Ovary (tissue), 3 donors: ENCODE results near the gene APBA2.

ENCODE experiments used
- EP300 ChIP-seq: sonication (generic); formaldehyde crosslinking; IDR thresholded peaks from one replicate; pipeline ENCODE4 v1.6.1; 2017; ENCODE audit warnings: antibody characterized with exemption
- POLR2A ChIP-seq: fragments of 450-650 bp; IDR thresholded peaks from one replicate; pipeline ENCODE4 v1.6.1; 2017; ENCODE audit warnings: antibody characterized with exemption, mild to moderate bottlenecking, moderate library complexity
- TF ChIP-seq, protein P1 (sequence below), 3 donors: fragments of 450-650 bp in 2 of 3; fragments of 200-600 bp in 1 of 3; IDR thresholded peaks; one replicate each; pipeline versions ENCODE4 v1.5.1 to v1.8.0; 2016 to 2022; ENCODE audit warnings: antibody characterized with exemption in 3 of 3, mild to moderate bottlenecking in 1 of 3
- donor health status: DM: no; HTN: no; CAD: no.

DNA sequence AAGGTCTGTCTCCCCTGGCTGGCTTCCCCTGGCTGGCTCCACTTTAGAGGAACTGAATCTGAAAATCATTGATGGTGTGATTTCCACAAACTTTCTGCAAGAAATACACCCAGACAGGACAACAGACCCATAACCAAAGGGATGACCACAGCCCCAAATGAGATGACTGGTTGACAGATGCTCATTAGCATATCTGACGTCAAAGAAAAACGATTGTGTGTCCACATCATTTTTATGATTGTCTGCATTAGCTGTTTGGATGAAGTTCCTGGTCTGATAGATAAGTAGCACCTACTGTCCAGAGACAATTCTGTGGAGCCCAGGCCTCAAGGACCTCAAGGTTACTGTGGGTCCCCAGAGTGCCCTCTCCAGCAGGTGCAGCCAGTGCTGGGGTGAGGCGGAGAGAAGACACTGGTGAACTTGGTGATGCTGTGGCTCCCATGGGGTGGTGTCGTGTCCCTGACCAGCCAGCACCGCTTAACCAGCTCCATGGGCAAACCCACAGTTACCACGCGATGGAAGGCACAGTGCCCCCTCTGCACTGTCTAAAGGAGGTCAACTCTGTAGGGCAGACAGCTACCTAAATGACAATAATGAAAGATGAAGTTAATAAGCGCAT lies 256.5 kb downstream of the APBA2 start:
- TF ChIP-seq, protein P1, sequence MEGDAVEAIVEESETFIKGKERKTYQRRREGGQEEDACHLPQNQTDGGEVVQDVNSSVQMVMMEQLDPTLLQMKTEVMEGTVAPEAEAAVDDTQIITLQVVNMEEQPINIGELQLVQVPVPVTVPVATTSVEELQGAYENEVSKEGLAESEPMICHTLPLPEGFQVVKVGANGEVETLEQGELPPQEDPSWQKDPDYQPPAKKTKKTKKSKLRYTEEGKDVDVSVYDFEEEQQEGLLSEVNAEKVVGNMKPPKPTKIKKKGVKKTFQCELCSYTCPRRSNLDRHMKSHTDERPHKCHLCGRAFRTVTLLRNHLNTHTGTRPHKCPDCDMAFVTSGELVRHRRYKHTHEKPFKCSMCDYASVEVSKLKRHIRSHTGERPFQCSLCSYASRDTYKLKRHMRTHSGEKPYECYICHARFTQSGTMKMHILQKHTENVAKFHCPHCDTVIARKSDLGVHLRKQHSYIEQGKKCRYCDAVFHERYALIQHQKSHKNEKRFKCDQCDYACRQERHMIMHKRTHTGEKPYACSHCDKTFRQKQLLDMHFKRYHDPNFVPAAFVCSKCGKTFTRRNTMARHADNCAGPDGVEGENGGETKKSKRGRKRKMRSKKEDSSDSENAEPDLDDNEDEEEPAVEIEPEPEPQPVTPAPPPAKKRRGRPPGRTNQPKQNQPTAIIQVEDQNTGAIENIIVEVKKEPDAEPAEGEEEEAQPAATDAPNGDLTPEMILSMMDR (IDR thresholded peaks at IDR 0.05): no peak
- TF ChIP-seq POLR2A: no peak
- TF ChIP-seq EP300: no peak
